ENCODE results near the gene R3HCC1L. TPM values are rescaled to one million over a fixed set of nuclear protein-coding genes. Genes with fewer than 3 reads are reported as not detected.

R3HCC1L gene
- total RNA-seq, 1 donor from 2014 or later: 13.7 TPM

Other genes with a start within 250 kb of the R3HCC1L start
- gene CRTAC1, start 104.0 kb upstream of the R3HCC1L start, total RNA-seq: 128 TPM
- 6.2 TPM for gene LOXL4, start 133.5 kb downstream of the R3HCC1L start, total RNA-seq